A549 (cell line): ENCODE results near the gene FAM25C.
"Not testable (repeated sequence)": the region's sequence is repeated elsewhere in the genome, so short reads cannot be mapped to it uniquely, and the experiment has no call there.

Experiments
- EHMT2 ChIP-seq: fragments of 200-600 bp; sonication (generic); IDR thresholded peaks from 2 replicates; pipeline ENCODE4 v1.6.1; 2016; ENCODE audit warnings: antibody characterized with exemption, low read depth, mild to moderate bottlenecking, moderate library complexity
- EP300 ChIP-seq, 2 experiments: fragments of >200 bp; sonication (Bioruptor Twin); formaldehyde crosslinking; IDR thresholded peaks; 2 replicates in 1 of 2; 3 replicates in 1 of 2; pipeline ENCODE4 v1.6.1; 2016 to 2017
- HDAC2 ChIP-seq: fragments of 200-600 bp; sonication (generic); IDR thresholded peaks from 2 replicates; pipeline ENCODE4 v1.6.1; 2016
- JUNB ChIP-seq: fragments of >200 bp; sonication (Bioruptor Twin); formaldehyde crosslinking; IDR thresholded peaks from 2 replicates; pipeline ENCODE4 v1.6.1; 2016
- KDM1A ChIP-seq: fragments of 200-600 bp; sonication (generic); IDR thresholded peaks from 2 replicates; pipeline ENCODE4 v1.6.1; 2016; ENCODE audit warnings: low read depth, mild to moderate bottlenecking
- MAZ ChIP-seq: fragments of 150-350 bp; IDR thresholded peaks from 2 replicates; pipeline ENCODE4 v1.6.1; 2014; ENCODE audit warnings: antibody characterized with exemption, low read depth, low read length, borderline replicate concordance
- NPAS2 ChIP-seq: fragments of 250-450 bp; sonication (Bioruptor Pico); IDR thresholded peaks from 2 replicates; pipeline ENCODE4 v1.8.0; 2022; ENCODE audit warnings: mild to moderate bottlenecking, moderate library complexity, borderline replicate concordance
- POLR2A ChIP-seq: IDR thresholded peaks from 2 replicates; pipeline ENCODE4 v1.6.1; 2012; ENCODE audit warnings: mild to moderate bottlenecking, low read length
- RFX5 ChIP-seq: fragments of 450-650 bp; IDR thresholded peaks from 2 replicates; pipeline ENCODE4 v1.7.1; 2014; ENCODE audit warnings: antibody characterized with exemption, mild to moderate bottlenecking, moderate library complexity
- TP53 ChIP-seq: fragments of 250-450 bp; sonication (Bioruptor Pico); IDR thresholded peaks from 2 replicates; pipeline ENCODE4 v1.5.0; 2021; ENCODE audit warnings: mild to moderate bottlenecking, moderate library complexity
- TF ChIP-seq, protein P1 (sequence below): fragments of >200 bp; sonication (Bioruptor Twin); formaldehyde crosslinking; IDR thresholded peaks from 3 replicates; pipeline ENCODE4 v1.5.1; 2016

DNA sequence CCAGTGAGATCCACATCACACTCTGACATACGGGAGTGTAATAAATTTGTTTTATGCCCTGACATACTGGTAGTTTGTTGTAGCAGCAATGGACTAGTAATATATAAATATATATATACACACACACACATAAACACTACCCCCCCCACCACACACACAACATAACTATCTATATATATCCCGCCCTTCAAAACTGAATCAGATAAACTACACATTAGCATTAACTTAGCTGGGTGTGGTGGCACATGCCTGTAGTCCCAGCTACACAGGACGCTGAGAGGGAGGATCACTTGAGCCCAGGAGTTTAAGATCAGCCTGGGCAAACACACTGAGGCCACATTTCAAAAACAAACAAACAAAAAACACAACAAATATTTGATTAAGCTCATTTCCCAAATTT is 45.0 kb upstream of the FAM25C start:
- not testable (repeated sequence) for TF ChIP-seq JUNB; EHMT2; MAZ; KDM1A; POLR2A; TP53; HDAC2; EP300 (IDR thresholded peaks at IDR 0.05); NPAS2 (CRISPR knock-in tag); RFX5
- TF ChIP-seq, protein P1, sequence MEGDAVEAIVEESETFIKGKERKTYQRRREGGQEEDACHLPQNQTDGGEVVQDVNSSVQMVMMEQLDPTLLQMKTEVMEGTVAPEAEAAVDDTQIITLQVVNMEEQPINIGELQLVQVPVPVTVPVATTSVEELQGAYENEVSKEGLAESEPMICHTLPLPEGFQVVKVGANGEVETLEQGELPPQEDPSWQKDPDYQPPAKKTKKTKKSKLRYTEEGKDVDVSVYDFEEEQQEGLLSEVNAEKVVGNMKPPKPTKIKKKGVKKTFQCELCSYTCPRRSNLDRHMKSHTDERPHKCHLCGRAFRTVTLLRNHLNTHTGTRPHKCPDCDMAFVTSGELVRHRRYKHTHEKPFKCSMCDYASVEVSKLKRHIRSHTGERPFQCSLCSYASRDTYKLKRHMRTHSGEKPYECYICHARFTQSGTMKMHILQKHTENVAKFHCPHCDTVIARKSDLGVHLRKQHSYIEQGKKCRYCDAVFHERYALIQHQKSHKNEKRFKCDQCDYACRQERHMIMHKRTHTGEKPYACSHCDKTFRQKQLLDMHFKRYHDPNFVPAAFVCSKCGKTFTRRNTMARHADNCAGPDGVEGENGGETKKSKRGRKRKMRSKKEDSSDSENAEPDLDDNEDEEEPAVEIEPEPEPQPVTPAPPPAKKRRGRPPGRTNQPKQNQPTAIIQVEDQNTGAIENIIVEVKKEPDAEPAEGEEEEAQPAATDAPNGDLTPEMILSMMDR: not testable (repeated sequence)
